Right lobe of liver (tissue), 4 donors: ENCODE data around the gene ZFAND6.

Experiments used
- CTCF ChIP-seq, 4 donors: fragments of 200-600 bp in 3 of 4; fragments of 450-650 bp in 1 of 4; IDR thresholded peaks; one replicate each; pipeline versions ENCODE4 v1.5.1 to v1.8.0; 2016 to 2022; ENCODE audit warnings: antibody characterized with exemption in 4 of 4, mild to moderate bottlenecking in 2 of 4
- POLR2A ChIP-seq: fragments of 450-650 bp; IDR thresholded peaks from one replicate; pipeline ENCODE4 v1.6.1; 2017; ENCODE audit warnings: antibody characterized with exemption, mild to moderate bottlenecking
- donor health status: DM: no; HTN: no; CAD: no.
- donor health status: DM: no; HTN: no; CAD: no.
- donor health status: DM: no; HTN: yes; CAD: no.

GRCh38 chr15:80163897-80164296 is 104.4 kb downstream of the ZFAND6 start:
- TF ChIP-seq CTCF (IDR thresholded peaks at IDR 0.05) (no peak), POLR2A (peak; percentile 7)
